Iris pigment epithelial cell (primary cell): Measurements from ENCODE around the gene CSE1L.
"Not testable (repeated sequence)": the region's sequence is repeated elsewhere in the genome, so short reads cannot be mapped to it uniquely, and the experiment has no call there.

Experiments
- DNase-seq: peaks from one replicate; pipeline ENCODE4 v3.0.0-alpha.2; 2011; ENCODE audit warnings: low read depth

The CSE1L gene, protein sequence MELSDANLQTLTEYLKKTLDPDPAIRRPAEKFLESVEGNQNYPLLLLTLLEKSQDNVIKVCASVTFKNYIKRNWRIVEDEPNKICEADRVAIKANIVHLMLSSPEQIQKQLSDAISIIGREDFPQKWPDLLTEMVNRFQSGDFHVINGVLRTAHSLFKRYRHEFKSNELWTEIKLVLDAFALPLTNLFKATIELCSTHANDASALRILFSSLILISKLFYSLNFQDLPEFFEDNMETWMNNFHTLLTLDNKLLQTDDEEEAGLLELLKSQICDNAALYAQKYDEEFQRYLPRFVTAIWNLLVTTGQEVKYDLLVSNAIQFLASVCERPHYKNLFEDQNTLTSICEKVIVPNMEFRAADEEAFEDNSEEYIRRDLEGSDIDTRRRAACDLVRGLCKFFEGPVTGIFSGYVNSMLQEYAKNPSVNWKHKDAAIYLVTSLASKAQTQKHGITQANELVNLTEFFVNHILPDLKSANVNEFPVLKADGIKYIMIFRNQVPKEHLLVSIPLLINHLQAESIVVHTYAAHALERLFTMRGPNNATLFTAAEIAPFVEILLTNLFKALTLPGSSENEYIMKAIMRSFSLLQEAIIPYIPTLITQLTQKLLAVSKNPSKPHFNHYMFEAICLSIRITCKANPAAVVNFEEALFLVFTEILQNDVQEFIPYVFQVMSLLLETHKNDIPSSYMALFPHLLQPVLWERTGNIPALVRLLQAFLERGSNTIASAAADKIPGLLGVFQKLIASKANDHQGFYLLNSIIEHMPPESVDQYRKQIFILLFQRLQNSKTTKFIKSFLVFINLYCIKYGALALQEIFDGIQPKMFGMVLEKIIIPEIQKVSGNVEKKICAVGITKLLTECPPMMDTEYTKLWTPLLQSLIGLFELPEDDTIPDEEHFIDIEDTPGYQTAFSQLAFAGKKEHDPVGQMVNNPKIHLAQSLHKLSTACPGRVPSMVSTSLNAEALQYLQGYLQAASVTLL

DNA sequence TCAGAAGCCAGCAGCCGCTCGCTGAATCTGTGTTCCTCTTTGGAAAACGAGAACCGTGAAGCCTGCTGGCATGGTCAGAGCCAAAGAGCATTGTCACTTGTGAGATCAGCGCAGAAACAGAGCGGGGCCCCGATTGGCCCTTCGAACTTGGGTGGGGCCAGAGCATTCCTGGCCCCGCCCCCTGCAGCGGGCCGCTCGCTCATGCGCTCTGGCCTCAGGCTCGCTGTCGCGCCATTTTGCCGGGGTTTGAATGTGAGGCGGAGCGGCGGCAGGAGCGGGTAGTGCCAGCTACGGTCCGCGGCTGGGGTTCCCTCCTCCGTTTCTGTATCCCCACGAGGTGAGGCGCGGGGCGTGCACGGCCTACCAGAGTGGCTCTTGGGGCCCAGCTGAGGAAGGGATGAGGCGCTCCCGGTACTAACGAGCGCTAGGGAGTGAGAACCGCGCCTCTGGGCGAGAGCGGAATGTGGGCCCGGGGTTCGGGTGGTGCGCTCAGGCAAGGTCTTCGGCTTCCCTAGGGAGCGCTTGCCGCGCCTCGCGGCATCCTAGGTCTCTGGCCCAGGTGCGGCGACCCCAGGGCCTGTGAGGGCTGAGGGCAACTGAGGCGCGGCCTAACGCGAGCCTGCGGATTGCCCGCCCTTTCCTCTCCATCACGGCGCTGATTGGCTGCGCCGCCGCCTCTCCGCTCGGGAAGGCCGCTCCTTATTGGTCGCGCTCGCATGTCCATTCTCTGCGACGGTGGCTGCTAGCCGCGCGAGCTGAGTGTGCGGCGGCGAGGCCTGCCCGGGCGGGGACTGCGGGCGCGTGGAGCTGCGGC lies at the start of gene CSE1L:
Gene CSE1L (plus strand): TSS at position 226 of the 814 bp plus-strand sequence. CDS start 12,152 bp downstream, outside the sequence.
- DNase-seq, result peak; percentile 96

DNA sequence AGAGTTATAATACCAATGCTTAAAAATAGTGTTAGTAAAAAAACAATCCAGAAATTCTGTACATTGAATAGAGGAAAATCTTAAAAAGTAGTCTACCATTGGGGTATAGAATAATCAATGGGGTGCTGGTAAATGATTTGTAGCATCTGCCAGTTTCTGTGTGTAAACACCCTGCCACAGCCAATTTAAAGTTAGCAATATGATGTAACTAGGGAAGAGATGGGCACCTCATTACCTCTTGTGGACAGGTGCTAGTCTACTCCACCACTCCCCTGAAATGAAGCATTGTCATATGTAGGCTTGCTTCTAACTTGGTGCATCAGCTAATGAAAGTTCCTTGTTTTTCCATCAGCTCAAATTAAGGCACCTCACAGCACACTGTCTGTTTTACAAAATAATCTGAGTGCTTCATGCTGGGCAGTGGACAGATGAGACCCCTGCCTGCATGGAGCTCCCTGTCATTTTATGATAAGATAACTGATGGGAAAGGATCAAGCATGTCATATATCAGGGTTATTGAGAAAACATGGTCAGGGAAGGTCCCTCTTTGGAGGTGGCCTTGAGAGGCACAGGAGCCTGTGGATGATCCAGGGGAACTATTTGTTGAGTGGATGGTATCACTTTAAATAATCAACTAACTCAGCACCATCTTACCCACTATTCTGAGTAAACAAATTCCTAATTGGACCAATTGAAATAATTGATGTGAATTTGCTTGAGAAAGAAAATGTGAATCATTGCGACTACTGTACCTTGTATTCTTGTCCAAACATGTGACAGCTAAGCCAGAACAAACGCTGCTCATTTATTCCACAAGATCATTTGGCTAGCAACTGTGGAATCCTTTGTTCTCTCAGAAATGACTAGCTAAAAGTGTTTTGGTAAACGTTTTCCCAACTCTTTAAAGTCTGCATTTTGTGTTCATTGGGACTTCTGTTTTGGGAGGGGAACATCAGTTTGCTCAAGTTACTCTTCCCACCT lies 45.9 kb upstream of the CSE1L start:
- no peak for DNase-seq

DNA sequence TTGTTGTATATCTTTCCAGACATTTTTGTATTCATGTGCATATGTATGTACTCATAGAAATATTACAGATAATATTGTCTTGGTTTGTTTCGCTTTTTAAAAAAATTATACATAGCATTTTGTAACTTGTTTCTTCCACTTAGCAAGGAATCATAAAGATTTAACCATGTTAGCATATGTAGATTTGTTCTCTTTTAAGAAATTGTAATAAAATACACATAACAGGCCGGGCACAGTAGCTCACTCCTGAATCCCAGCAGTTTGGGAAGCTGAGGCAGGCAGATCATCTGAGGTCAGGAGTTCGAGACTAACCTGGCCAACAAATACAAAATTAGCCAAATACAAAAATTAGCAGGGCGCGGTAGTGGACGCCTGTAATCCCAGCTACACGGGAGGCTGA lies 44.4 kb upstream of the CSE1L start:
- DNase-seq, result no peak

DNA sequence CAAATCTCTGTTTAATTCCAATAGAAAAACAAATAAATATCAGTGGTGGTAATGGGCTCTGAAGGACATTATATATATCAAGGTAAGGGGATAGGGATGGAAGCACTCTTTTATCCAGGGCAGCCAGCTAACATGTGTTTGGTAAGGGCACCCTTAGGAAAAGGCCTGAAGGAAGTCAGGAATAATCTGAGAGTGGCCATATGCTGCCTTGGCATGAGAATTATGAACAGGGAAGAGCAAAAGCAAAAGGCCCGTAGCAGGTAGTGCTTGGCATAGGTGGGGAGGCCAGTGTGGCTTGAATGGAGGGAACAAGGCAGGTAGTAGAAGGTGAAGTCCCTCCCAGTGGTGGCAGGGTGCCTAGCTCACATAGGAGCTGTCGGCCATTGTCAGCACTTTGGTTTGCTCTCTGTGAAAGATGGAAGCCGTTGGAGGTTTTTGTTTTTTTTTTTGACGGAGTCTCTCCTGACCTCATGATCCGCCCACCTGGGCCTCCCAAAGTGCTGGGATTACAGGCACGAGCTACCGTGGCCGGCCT lies 39.6 kb upstream of the CSE1L start:
- no peak for DNase-seq

DNA sequence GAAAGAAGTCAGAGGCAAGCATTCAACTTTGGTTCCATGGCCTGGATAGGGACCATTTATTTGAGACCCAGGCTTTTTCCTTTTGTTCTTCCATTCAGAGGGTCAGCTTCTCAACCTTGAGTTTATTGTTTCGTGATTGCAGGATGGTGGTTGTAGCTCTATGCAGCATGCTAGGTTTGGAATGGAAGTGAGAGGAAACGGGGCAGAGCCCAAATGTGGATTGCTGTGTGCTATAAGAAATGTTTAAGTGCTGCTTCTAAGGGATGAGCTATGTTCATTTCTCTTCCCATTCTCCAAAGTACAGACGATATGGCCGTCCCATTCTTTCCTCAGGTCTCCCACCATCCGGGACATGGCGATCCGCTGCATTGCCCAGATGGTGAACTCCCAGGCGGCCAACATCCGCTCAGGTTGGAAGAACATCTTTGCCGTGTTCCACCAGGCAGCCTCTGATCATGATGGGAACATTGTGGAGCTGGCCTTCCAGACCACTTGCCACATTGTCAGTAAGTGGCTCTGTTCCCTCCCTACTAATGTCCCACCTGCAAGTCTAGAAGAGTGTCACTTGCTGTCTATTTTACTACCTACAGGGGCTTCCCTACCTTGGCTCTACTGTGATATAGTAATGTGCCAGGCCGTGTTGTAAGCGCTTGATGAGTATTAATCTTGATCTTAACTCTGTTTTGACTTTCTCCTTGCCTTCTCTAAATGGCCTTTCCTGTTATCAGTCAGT lies 36.0 kb upstream of the CSE1L start:
- no peak for DNase-seq

DNA sequence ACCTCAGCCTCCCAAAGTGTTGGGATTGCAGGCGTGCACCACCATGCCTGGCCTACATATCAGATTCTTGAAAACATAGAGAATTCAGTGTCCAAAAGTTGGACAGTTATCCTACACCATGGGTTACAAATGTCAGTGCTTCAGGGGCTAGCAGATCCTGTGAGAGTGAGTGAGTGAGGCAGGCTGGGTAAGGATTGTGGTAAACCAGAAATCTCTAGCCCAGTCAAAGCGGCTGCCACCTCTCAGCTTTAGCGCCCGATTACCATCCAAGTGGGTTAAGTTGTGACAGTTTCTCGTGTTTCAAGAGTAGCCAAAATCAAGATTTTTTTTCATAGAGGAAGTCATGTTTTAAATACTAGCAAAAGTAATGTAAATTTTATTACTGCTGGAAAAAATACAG lies 21.9 kb upstream of the CSE1L start:
- no peak for DNase-seq

DNA sequence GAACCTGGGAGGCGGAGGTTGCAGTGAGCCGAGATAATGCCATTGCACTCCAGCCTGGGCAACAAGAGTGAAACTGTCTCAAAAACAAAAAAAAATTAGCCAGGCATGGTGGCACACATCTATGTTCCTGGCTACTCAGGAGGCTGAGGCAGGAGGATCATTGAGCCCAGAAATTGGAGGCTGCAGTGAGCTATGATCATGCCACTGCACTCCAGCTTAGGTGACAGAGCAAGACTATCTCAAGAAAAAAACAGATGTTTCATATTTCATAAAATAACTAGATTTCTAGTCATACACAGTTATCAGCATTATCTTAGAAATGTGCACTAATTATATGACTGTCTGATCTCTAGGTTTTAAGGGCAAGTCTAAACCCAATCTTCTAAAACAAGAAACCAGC lies 17.9 kb upstream of the CSE1L start:
- not testable (repeated sequence) for DNase-seq

DNA sequence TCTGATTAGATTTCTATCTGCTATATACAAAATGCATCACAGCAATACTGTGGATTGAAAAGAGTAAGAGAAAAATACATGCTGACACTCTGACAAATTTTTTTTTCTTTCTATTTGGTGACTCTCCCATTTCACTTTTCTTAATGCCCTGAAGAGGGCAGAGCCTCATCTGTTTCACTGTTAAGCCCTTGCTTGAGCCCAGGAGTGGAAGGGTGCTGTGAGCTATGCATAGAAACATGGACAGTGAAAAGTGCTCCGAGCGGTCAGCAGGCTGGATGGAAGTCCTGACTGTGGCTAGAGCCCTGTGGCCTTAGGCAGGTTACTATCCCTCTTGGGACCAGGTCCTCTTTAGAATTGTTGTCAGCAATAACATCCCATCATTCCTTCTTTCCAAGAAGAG lies 17.4 kb upstream of the CSE1L start:
- DNase-seq, result peak; percentile 45

DNA sequence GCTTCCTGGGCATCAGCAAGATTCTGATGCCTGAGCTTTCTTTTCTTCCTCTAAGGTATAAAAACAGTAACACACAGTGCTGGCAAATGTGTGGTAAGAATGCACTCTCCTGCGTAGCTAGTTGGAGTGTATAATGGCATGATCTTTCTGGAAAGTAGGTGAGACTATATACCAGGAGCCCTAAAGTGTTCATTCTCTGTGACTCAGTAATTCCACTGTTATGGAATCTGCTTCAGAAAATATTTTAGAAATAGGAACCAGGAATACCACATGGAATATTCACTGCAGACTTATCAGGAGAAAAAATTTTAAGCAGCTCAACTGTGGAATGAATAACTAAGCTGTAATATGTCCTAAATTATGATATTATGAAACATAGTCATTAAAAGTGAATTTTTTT lies 16.9 kb upstream of the CSE1L start:
- no peak for DNase-seq

DNA sequence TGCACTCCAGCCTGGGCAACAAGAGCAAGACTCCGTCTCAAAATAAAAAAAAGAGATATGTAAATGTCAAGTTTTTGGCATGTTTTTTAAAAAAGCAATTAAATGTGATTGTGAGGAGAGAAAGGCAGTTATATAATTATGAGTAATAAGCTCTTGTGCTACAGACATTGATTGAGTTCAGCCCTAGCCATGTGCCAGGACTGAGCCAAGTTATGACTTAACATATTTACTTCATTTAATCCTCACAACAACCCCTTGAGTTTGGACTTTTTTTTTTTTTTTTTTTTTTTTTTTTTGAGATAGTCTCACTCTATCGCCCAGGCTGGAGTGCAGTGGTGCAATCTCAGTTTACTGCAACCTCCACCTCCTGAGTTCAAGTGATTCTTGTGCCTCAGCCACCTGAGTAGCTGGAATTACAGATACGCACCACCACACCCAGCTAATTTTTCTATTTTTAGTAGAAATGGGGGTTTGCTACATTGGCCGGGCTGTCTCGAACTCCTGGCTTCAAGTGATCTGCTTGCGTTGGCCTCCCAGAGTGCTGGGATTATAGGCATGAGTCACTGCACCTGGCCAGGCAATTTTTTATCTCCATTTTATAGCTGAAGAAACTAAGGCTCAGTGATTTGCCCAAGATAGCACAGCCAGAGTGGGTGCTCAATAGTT lies 15.0 kb upstream of the CSE1L start:
- DNase-seq, result no peak

DNA sequence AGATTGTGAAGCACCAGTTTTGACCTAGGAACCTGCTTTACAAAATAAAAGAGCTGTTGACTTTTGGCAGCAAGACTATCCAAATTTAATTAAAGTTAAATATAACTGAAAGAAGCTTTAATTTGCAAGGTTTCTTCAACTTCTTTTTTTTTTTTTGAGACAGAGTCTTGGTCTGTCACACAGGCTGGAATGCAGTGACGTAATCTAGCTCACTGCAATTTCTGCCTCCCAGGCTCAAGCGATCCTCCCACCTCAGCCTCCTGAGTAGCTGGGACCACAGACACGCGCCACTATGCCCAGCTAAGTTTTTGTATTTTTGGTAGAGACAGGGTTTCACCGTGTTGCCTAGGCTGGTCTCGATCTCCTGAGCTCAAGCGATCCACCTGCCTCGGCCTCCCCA lies 13.7 kb upstream of the CSE1L start:
- no peak for DNase-seq

DNA sequence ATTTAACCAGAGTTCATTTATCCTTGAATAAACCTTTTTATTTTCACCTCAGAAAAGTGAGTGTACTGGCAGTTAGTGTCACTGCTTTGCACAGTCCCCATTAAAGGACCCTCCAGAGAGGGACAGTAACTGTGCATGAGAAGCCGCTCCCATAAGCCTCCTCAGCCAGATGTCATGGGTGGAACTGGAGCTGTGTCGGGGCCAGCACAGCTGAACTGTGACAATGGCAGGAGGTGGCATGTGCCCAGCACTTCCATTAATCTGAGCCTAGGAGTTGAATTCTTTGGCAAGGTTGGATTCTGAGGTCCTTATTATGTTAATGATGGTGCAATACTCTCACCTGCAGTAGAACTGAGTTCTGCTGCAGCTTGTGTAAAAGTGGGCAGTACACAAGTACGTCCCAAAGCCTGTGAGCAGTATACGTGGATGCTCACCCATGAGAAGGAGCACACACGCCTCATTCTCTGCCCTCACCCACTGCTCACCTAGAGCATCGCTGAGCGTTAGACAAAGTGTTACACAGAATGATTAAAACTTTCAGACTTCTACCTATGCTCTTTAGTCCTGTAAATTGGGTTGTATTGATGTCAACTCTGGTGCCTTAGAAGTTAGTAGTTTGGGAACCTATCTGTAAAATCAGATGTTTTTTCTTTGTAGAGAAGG lies 11.9 kb upstream of the CSE1L start:
- no peak for DNase-seq

DNA sequence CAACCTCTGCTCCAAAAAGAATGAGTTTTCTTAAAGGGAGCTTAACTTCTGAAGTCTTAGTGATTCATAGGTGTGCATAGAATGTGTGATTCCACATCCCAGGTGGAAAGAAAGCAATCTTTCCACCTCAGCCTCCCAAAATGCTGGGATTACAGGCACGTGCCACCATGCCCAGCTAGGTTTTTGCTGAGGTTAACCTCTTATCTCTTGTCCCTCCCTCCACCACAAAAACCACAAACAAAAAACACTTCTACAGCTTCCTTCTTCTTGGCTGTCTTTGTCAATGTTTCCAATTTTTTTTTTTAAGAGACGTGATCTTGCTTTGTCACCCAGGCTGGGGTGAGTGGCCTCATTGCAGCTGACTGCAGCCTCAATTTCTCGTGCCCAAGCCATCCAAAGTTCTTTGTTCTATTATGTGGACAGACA lies 8.1 kb upstream of the CSE1L start:
- DNase-seq, result peak; percentile 20

DNA sequence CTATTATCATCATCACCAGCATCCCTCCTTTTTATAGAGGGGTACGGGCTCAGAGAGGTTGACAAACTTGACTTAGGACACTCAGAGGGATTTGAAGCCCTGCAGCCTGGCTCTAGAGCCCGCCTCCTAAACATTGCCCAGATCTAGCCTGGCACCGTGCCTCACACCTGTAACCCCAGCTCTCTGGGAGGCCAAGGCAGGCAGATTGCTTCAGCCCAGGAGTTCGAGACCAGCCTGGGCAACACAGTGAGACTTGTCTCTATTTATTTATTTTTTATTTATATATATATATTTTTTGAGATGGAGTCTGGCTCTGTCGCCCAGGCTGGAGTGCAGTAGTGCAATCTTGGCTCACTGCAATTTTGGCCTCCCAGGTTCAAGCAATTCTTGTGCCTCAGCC lies 6.3 kb upstream of the CSE1L start:
- DNase-seq, result no peak

DNA sequence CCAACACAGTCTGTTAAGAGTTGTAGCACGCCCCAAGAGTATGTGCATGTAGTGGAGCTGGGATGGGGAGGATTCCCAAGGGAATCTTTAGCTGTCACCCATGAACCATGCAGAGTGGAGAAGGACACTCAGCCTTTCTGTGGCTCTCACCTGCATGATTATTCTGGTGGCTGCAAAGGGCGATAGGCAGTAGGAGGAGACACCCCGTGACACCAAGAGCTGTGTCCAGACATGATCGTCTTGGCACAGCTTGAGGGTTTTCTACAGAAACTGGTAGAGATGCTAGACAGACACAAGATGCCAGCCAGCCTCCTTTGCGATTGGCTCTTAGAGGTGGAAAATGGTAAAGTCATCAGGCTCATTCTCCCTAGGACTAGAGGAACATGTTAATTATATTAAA lies 3.1 kb upstream of the CSE1L start:
- DNase-seq, result no peak

DNA sequence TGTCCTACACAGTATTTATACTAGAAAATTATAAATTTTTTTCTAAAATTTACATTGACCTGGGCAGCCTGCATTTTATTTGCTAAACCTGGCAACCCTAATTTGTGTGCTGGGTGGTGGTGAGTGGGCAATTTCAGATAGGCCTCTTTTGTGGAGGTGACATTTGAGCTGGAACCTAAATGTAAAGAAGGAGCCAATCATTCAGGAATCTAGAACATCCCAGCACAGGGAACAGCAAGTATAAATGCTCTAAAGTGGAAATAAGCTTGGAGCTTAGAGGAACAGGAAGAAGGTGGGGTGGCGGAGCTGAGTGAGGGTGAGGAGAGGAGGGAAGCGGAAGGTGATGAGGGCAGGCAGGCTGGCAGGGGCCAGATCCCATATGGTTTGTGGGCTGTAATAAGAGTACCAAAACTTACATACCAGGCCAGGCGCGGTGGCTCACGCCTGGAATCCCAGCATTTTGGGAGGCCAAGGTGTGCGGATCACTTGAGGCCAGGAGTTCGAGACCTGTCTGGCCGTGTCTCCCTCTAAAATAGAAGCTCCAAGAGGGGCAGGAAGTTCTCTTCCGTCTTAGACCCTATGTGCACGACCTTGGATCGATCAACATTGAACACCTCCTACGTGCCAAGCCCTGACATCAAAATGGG lies 549 bp upstream of the CSE1L start:
- no peak for DNase-seq

DNA sequence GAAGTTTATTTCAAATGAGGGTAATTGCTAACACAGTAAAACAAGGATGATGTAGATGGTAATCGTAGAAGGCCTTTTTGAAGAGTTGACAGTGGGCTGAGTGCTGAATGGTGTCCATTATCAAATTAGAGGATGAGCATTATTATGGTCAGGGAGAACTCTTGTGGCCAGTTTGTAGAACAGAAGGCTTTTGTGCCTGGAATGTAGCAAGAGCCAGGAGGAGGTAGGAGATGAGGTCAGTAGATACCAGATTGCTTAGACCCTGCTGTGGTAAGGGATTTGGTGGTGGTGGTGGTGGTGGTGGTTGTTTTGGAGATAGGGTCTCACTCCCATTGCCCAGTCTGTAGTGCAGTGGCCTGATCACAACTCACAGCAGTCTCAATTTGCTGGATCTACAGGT lies 6.2 kb downstream of the CSE1L start:
- DNase-seq, result peak; percentile 26

DNA sequence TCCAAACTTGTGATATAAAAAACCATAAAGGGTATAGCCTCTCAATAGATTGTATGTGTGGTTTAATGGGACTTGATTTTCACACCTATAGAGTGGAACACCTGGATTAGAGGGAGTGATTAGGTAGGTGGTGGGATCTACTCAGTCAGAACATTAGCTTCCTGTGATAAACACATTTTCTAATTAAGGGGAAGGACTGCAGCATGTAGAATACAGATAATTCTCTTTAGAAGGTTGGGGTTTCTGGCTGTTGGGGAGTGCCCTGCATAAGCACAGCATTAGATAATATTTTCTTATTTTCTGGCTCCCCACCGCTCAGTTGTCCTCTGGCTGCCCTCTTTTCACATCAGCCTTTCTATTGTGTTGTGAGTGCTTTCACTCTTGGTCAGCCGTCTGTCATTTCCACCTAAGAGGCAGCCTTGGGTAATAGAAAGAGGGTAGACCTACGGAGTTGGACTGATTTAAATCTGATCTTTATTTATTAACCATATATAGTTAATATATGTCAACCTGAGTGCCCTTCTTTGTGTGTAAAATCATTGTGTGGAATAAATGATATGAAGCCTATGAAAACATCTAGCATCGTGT lies 8.0 kb downstream of the CSE1L start:
- DNase-seq, result peak; percentile 25
